Neural cell (in vitro differentiated cells): ENCODE results near the gene TPP1.

Experiments used
- EP300 ChIP-seq: fragments of 450-650 bp; conservative IDR thresholded peaks from 2 replicates; pipeline ENCODE4 v1.6.1; 2014; ENCODE audit warnings: antibody characterized with exemption, mild to moderate bottlenecking, moderate library complexity; ENCODE audit not compliant: poor library complexity, severe bottlenecking
- EZH2 ChIP-seq: fragments of 200-600, 300-800 bp; shearing (Covaris generic), sonication (generic); IDR thresholded peaks from 2 replicates; pipeline ENCODE4 v1.6.1; 2014; ENCODE audit warnings: antibody characterized with exemption, low read length, borderline replicate concordance, mild to moderate bottlenecking; ENCODE audit not compliant: insufficient read depth, poor library complexity, severe bottlenecking
- TF ChIP-seq, protein P1 (sequence below): fragments of 450-650 bp; IDR thresholded peaks from 2 replicates; pipeline ENCODE4 v1.5.1; 2014; ENCODE audit warnings: antibody characterized with exemption, mild to moderate bottlenecking, moderate library complexity; ENCODE audit not compliant: poor library complexity, severe bottlenecking

DNA sequence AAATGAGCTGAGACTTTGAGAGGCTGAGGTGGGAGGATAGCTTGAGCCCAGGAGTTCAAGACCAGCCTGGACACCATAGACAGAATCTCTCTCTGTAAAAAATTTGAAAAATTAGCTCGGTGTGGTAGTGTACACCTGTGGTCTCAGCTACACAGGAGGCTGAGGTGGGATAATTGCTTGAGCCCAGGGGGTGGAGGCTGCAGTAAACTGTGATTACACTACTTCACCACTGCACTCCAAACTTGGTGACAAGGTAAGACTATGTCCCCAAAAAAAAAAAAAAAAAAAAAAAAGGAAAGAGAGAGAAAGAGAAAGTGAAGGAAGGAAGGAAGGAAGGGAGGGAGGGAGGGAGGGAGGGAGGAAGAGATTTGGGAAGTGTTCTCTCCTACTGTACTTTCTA is 41.1 kb downstream of the TPP1 start:
- TF ChIP-seq, protein P1, sequence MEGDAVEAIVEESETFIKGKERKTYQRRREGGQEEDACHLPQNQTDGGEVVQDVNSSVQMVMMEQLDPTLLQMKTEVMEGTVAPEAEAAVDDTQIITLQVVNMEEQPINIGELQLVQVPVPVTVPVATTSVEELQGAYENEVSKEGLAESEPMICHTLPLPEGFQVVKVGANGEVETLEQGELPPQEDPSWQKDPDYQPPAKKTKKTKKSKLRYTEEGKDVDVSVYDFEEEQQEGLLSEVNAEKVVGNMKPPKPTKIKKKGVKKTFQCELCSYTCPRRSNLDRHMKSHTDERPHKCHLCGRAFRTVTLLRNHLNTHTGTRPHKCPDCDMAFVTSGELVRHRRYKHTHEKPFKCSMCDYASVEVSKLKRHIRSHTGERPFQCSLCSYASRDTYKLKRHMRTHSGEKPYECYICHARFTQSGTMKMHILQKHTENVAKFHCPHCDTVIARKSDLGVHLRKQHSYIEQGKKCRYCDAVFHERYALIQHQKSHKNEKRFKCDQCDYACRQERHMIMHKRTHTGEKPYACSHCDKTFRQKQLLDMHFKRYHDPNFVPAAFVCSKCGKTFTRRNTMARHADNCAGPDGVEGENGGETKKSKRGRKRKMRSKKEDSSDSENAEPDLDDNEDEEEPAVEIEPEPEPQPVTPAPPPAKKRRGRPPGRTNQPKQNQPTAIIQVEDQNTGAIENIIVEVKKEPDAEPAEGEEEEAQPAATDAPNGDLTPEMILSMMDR: no peak
- TF ChIP-seq EZH2: no peak
- TF ChIP-seq EP300: no peak
